ENCODE measurements around the gene XPA.
A peak's percentile ranks its signal among the peaks of the same experiment; 100 is the strongest.

XPA gene

DNA sequence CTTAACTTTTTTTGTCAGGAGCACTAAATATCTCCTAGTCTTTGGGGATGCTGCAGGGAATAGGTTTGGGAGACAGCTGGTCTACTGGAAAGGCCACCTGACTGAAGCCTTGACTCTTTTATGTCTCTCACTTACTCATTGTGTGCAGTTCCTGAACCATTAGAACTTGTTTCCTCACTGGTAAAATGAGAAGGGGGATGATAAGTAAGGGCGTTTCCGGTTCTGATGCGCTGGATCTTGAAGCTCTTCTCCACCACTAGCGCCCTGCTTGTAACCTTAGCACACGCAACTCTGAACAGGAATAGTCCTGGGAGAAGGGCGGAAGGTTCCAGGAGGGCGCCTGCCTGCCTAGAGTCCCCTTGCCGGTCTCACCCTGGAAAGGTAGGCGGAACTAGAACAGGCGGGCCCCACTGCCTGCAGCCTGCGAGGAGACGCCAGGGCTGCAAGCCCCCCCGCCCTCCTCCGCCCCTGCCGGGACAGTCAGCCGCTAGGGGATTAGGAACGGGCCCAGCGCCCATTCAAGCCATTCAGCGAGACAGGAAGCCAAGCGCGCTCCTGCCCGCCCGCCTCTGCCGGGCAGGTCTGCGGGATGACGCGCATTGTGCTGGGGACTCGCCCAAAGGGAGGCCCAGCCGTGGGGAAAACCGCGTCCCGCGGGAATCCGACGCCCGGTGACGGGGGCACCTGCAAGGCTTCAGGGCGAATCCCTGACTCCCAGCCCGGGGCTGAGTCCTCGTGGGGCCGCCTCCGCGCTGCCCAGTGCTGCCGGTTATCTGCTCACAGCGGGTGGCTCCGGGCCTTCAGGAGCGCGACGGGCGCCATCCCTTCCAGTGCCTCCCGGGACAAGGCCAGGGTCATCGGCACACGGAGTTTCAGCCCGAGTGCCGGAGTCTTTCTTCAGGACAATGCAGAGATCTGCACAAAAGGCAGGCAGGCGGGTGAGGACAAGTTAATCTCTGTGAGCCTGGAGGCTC is 44.0 kb upstream of the XPA start:
- CTCF ChIA-PET = interaction anchor here (0.5 kb wide), 1 partner anchor 50 kb away, joined by 3 read pairs; no protein-coding TSS in a partner anchor
- peak; percentile 28 for DNase-seq (ENCODE audit: extremely low spot score)
- POLR2A ChIA-PET = no interaction called here
- TF ChIP-seq ZNF384 (IDR thresholded peaks at IDR 0.05) (no peak), TARDBP (IDR thresholded peaks at IDR 0.05) (no peak), FOXK2 (IDR thresholded peaks at IDR 0.05) (no peak), BHLHE40 (IDR thresholded peaks at IDR 0.05; ENCODE audit: borderline replicate concordance) (no peak), L3MBTL2 (conservative IDR thresholded peaks at IDR 0.05) (no peak), FOXM1 (IDR thresholded peaks at IDR 0.05; ENCODE audit: borderline replicate concordance) (no peak), CTBP1 (IDR thresholded peaks at IDR 0.05; ENCODE audit: borderline replicate concordance) (no peak), NFRKB (IDR thresholded peaks at IDR 0.05) (no peak), ARNT (IDR thresholded peaks at IDR 0.05) (no peak), HDGF (IDR thresholded peaks at IDR 0.05; ENCODE audit: borderline replicate concordance) (no peak), PKNOX1 (IDR thresholded peaks at IDR 0.05) (no peak), LEF1 (IDR thresholded peaks at IDR 0.05; ENCODE audit: borderline replicate concordance) (no peak), ELF4 (IDR thresholded peaks at IDR 0.05) (no peak), SP1 (IDR thresholded peaks at IDR 0.05) (no peak), SUZ12 (IDR thresholded peaks at IDR 0.05) (no peak)

DNA sequence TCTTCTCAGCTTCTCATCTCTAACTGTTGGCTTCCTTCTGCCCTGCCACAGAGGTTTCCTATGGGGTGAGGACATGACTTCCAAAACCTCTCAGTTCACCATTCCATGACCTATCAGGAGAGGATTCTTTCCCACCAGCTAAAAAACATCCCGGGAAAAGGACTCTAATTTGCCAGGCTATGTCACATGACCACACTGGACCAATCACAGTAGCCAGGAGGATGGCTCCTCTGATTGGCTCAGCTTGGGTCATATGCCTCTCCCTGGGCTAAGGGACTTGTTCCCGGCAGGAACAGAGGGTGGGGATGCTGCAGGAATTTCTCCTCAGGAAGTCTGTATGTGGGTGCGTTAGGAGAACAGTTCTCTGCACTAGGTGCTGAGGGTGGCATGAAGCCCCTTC is 40.3 kb upstream of the XPA start:
- ChIA-PET CTCF (no interaction called here), POLR2A (interaction anchor here (1.7 kb wide), 1 partner anchor 40 kb away, joined by 5 read pairs; the partner anchor contains the start of gene XPA)

DNA sequence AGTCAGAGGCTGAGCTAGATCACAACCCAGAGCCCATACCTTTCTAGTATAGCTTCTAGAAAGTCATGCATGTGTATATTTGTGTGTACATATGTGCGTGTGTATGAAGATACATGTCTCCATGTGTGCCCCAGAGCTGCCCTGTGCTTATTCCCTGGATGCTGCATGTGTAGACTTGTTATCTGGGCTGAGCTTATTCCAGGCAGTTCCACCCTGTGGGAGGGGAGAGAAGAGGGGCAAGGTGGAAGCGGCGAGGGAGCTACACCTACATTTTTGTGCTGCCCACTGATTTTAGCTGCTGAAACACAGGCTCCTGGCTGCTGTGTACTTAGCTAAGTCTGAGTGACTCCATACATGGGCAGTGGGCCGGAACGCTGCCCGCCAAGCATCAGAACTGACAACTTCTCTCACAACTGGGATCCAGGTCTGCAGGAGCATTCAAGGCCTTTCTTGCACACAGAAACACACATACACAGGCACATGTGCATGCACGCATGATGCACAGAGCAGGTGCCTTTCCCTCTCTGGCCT is 38.0 kb upstream of the XPA start:
- ChIA-PET CTCF (interaction anchor here (0.5 kb wide), 1 partner anchor 187 kb away, joined by 3 read pairs; the partner anchor contains the start of gene TRMO), POLR2A (no interaction called here)
- TF ChIP-seq SUZ12 (IDR thresholded peaks at IDR 0.05) = no peak
- no peak for DNase-seq (ENCODE audit: extremely low spot score)

More for the DNA sequence above, 40.3 kb upstream of the XPA start:
- peak; percentile 67 for DNase-seq (ENCODE audit: extremely low spot score)
- TF ChIP-seq ARNT (IDR thresholded peaks at IDR 0.05) (no peak), L3MBTL2 (conservative IDR thresholded peaks at IDR 0.05) (peak; percentile 18; the same call in 1 of the 2 replicates)

- DNase-seq (ENCODE audit: extremely low spot score) = no peak
- TF ChIP-seq FOXM1 (IDR thresholded peaks at IDR 0.05; ENCODE audit: borderline replicate concordance) = no peak
- no peak for TF ChIP-seq ELF4 (IDR thresholded peaks at IDR 0.05)
- no peak for TF ChIP-seq TARDBP (IDR thresholded peaks at IDR 0.05)
- no peak for TF ChIP-seq L3MBTL2 (conservative IDR thresholded peaks at IDR 0.05)
- TF ChIP-seq ARNT (IDR thresholded peaks at IDR 0.05) = no peak
- no peak for TF ChIP-seq SUZ12 (IDR thresholded peaks at IDR 0.05)
- TF ChIP-seq PKNOX1 (IDR thresholded peaks at IDR 0.05) = no peak
- TF ChIP-seq HDGF (IDR thresholded peaks at IDR 0.05; ENCODE audit: borderline replicate concordance) = no peak
- no peak for TF ChIP-seq FOXK2 (IDR thresholded peaks at IDR 0.05)
- TF ChIP-seq NFRKB (IDR thresholded peaks at IDR 0.05) = no peak
- no peak for TF ChIP-seq FOXA1 (IDR thresholded peaks at IDR 0.05)
- ChIA-PET POLR2A (no interaction called here), CTCF (interaction anchor here (1.6 kb wide), 1 partner anchor 163 kb away, joined by 4 read pairs; no protein-coding TSS in a partner anchor)
Observed at GRCh38 chr9:97726716-97727115, 29.6 kb upstream of the XPA start.

GRCh38 chr9:97723819-97724218 is 26.7 kb upstream of the XPA start:
- DNase-seq (ENCODE audit: extremely low spot score) = no peak
- ChIA-PET CTCF (no interaction called here), POLR2A (no interaction called here)
- TF ChIP-seq ELF4 (IDR thresholded peaks at IDR 0.05) (no peak), FOXM1 (IDR thresholded peaks at IDR 0.05; ENCODE audit: borderline replicate concordance) (no peak), BHLHE40 (IDR thresholded peaks at IDR 0.05; ENCODE audit: borderline replicate concordance) (no peak), ZNF384 (IDR thresholded peaks at IDR 0.05) (no peak), HDGF (IDR thresholded peaks at IDR 0.05; ENCODE audit: borderline replicate concordance) (no peak), CTBP1 (IDR thresholded peaks at IDR 0.05; ENCODE audit: borderline replicate concordance) (no peak), L3MBTL2 (conservative IDR thresholded peaks at IDR 0.05) (no peak), FOXA1 (IDR thresholded peaks at IDR 0.05) (no peak), PKNOX1 (IDR thresholded peaks at IDR 0.05) (no peak), FOXK2 (IDR thresholded peaks at IDR 0.05) (no peak), TARDBP (IDR thresholded peaks at IDR 0.05) (no peak), SP1 (IDR thresholded peaks at IDR 0.05) (no peak), ARNT (IDR thresholded peaks at IDR 0.05) (no peak), SUZ12 (IDR thresholded peaks at IDR 0.05) (no peak), NFRKB (IDR thresholded peaks at IDR 0.05) (no peak), LEF1 (IDR thresholded peaks at IDR 0.05; ENCODE audit: borderline replicate concordance) (no peak)

GRCh38 chr9:97722331-97722730 is 25.2 kb upstream of the XPA start:
- no peak for DNase-seq (ENCODE audit: extremely low spot score)
- TF ChIP-seq L3MBTL2 (conservative IDR thresholded peaks at IDR 0.05) = no peak
- TF ChIP-seq CTBP1 (IDR thresholded peaks at IDR 0.05; ENCODE audit: borderline replicate concordance) = no peak
- TF ChIP-seq ARNT (IDR thresholded peaks at IDR 0.05) = no peak
- ChIA-PET POLR2A (no interaction called here), CTCF (no interaction called here)

Measured in HEK293T (cell line).